Renal cortex interstitium (tissue), 11 donors: Measurements from ENCODE around the gene SPEM3. TPM values are rescaled to one million over a fixed set of nuclear protein-coding genes. Genes with fewer than 3 reads are reported as not detected.
"Not testable (repeated sequence)": the region's sequence is repeated elsewhere in the genome, so short reads cannot be mapped to it uniquely, and the experiment has no call there.

Experiments
- DNase-seq, 11 donors: peaks; one replicate each; pipeline ENCODE4 v3.0.0-alpha.2; 2013; ENCODE audit warnings: low read depth in 9 of 11, low spot score in 4 of 11; ENCODE audit errors: extremely low read depth in 1 of 11
- polyA plus RNA-seq, 3 donors: library from polyadenylated mRNA; unstranded; fragments of 120-200 nt; gene quantifications; one replicate each; pipeline ENCODE4 v1.2.1, GENCODE V29; 2013; ENCODE audit not compliant: insufficient read length in 3 of 3

The SPEM3 gene
- polyA plus RNA-seq, 3 donors = not detected

DNA sequence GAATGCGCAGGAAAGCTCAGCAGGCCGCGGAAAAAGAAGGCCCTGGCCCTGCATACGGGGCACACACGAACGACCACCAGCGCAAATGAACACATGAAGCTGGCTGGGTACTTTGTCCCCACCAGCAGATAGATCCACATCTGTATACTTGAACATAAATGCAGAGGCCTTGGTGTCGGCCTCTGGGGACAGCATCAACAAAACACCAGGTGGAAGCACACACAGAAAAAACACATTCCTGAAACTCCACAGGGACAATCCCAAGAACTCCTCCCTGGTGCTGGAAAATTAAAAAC is 51.4 kb downstream of the SPEM3 start:
- no peak for DNase-seq

DNA sequence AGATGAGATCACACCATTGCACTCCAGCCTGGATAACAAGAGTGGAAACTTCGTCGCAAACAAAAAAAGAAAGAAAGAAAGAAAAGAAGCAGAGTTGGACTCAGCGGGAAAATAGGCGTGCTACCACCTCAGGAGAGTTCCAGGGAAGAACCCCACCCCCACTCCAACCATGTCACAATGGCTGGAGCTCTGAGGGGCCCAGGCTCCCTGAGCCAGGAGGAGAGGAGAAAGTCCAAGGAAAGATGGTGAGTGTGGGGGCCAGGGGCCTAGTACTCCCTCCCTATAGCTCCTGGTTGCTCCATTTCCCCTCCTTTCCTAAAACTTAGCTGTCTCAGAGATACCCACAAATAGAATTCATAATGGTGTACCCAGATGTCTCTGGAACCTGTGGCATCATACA is 52.6 kb downstream of the SPEM3 start, which contains the start of gene SLC35G6:
TSS of gene SLC35G6 (plus strand) at position 172 of the 400 bp plus-strand sequence. CDS start at position 243, 71 bp downstream.
- DNase-seq = not testable (repeated sequence)

DNA sequence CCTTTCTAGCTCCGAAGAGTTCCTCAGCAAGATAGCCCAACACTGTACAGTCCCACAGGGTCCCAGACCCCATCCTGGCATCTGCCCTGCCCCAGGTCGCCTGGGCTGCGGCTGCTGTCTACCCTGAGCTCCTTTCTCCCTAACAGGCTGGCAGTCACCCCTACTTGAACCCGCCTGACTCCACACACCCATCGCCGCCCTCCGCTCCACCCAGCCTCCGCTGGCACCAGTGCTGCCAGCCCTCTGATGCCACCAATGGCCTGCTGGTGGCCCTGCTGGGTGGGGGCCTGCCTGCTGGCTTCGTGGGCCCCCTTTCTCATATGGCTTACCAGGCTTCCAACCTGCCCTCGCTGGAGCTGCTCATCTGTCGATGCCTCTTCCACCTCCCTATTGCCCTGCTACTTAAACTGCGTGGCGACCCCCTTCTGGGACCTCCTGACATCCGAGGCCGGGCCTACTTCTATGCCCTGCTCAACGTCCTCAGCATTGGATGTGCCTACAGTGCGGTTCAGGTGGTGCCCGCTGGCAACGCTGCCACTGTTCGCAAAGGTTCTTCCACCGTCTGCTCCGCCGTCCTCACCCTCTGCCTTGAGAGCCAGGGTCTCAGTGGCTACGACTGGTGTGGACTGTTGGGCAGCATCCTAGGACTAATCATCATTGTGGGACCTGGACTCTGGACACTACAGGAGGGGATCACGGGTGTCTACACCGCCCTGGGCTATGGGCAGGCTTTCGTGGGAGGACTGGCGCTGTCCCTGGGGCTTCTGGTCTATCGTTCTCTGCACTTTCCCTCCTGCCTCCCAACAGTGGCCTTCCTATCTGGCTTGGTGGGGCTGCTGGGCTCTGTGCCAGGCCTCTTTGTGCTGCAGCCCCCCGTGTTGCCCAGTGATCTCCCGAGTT is 53.4 kb downstream of the SPEM3 start:
- not testable (repeated sequence) for DNase-seq

Other genes with a start within 250 kb of the SPEM3 start
- gene ASGR1, start 249.5 kb upstream of the SPEM3 start, polyA plus RNA-seq = 10 to 100 TPM in 1 of 3 donors, 1 to 10 TPM in 2; 6.1 to 10.7 (median 7.2) TPM
- 10 to 100 TPM; 28.3 to 47.7 (median 37.6) TPM for gene DLG4, start 209.0 kb upstream of the SPEM3 start, polyA plus RNA-seq
- 100 to 1,000 TPM; 438 to 579 (median 497) TPM for gene ACADVL, start 208.9 kb upstream of the SPEM3 start, polyA plus RNA-seq
- 10 to 100 TPM; 49.8 to 66.7 (median 64.4) TPM for gene DVL2, start 194.3 kb upstream of the SPEM3 start, polyA plus RNA-seq
- 10 to 100 TPM; 51.3 to 65.8 (median 53.1) TPM for gene PHF23, start 189.4 kb upstream of the SPEM3 start, polyA plus RNA-seq
- 100 to 1,000 TPM; 435 to 476 (median 455) TPM for gene GABARAP, start 186.4 kb upstream of the SPEM3 start, polyA plus RNA-seq
- gene CTDNEP1, start 177.1 kb upstream of the SPEM3 start, polyA plus RNA-seq = 100 to 1,000 TPM; 151 to 152 (median 151) TPM
- 10 to 100 TPM; 51.6 to 63.0 (median 55.1) TPM for gene ELP5, start 176.6 kb upstream of the SPEM3 start, polyA plus RNA-seq
- gene CLDN7, start 166.4 kb upstream of the SPEM3 start, polyA plus RNA-seq = 10 to 100 TPM; 41.1 to 74.2 (median 41.8) TPM
- 1 to 10 TPM; 1.8 to 2.7 (median 2.5) TPM for gene SLC2A4, start 147.1 kb upstream of the SPEM3 start, polyA plus RNA-seq
- gene YBX2, start 134.2 kb upstream of the SPEM3 start, polyA plus RNA-seq = 1 to 10 TPM; 3.8 to 5.3 (median 5.2) TPM
- gene EIF5A, start 121.2 kb upstream of the SPEM3 start, polyA plus RNA-seq = 100 to 1,000 TPM; 313 to 353 (median 324) TPM
- 100 to 1,000 TPM in 1 of 3 donors, 10 to 100 TPM in 2; 95.6 to 101 (median 97.4) TPM for gene GPS2, start 113.5 kb upstream of the SPEM3 start, polyA plus RNA-seq
- 10 to 100 TPM; 30.6 to 38.2 (median 36.1) TPM for gene NEURL4, start 99.5 kb upstream of the SPEM3 start, polyA plus RNA-seq
- gene ACAP1, start 92.3 kb upstream of the SPEM3 start, polyA plus RNA-seq = 10 to 100 TPM in 1 of 3 donors, 1 to 10 TPM in 2; 7.0 to 12.5 (median 7.6) TPM
- 10 to 100 TPM; 10.7 to 13.9 (median 12.0) TPM for gene KCTD11, start 76.7 kb upstream of the SPEM3 start, polyA plus RNA-seq
- not detected for gene TMEM95, start 73.7 kb upstream of the SPEM3 start, polyA plus RNA-seq
- gene TNK1, start 47.8 kb upstream of the SPEM3 start, polyA plus RNA-seq = 1 to 10 TPM; 5.1 to 9.0 (median 6.0) TPM
- 10 to 100 TPM; 28.8 to 41.5 (median 41.4) TPM for gene PLSCR3, start 34.3 kb upstream of the SPEM3 start, polyA plus RNA-seq
- gene TMEM256, start 24.8 kb upstream of the SPEM3 start, polyA plus RNA-seq = 10 to 100 TPM; 81.9 to 99.2 (median 87.3) TPM
- 10 to 100 TPM; 21.4 to 36.4 (median 29.0) TPM for gene NLGN2, start 21.0 kb upstream of the SPEM3 start, polyA plus RNA-seq
- gene SPEM1, start 8.5 kb upstream of the SPEM3 start, polyA plus RNA-seq = under 1 TPM in 2 of 3 donors, not detected in 1; 0.10 to 0.22 TPM
- gene SPEM2, start 3.2 kb upstream of the SPEM3 start, polyA plus RNA-seq = not detected
- 1 to 10 TPM; 3.4 to 5.2 (median 4.6) TPM for gene TMEM102, start 6.6 kb downstream of the SPEM3 start, polyA plus RNA-seq
- gene FGF11, start 10.7 kb downstream of the SPEM3 start, polyA plus RNA-seq = 10 to 100 TPM in 1 of 3 donors, 1 to 10 TPM in 2; 5.6 to 12.6 (median 8.0) TPM
- gene CHRNB1, start 16.2 kb downstream of the SPEM3 start, polyA plus RNA-seq = 10 to 100 TPM in 2 of 3 donors, 1 to 10 TPM in 1; 9.3 to 10.7 (median 10.4) TPM
- gene ZBTB4, start 50.8 kb downstream of the SPEM3 start, polyA plus RNA-seq = 10 to 100 TPM; 34.9 to 54.9 (median 40.9) TPM
- gene SLC35G6, start 52.6 kb downstream of the SPEM3 start, polyA plus RNA-seq = under 1 TPM in 2 of 3 donors, not detected in 1; 0.26 TPM
- 100 to 1,000 TPM; 131 to 134 (median 134) TPM for gene POLR2A, start 55.5 kb downstream of the SPEM3 start, polyA plus RNA-seq
- gene TNFSF12, start 120.2 kb downstream of the SPEM3 start, polyA plus RNA-seq = 10 to 100 TPM; 19.0 to 26.6 (median 26.6) TPM
- 10 to 100 TPM; 10.4 to 17.2 (median 12.5) TPM for gene TNFSF13, start 129.9 kb downstream of the SPEM3 start, polyA plus RNA-seq
- gene SENP3, start 133.1 kb downstream of the SPEM3 start, polyA plus RNA-seq = 10 to 100 TPM; 61.6 to 86.9 (median 83.7) TPM
- gene CD68, start 150.8 kb downstream of the SPEM3 start, polyA plus RNA-seq = 10 to 100 TPM; 56.7 to 63.5 (median 62.6) TPM
- gene MPDU1, start 155.0 kb downstream of the SPEM3 start, polyA plus RNA-seq = 100 to 1,000 TPM; 103 to 119 (median 114) TPM
- 1 to 10 TPM; 2.9 to 4.4 (median 4.0) TPM for gene SOX15, start 161.2 kb downstream of the SPEM3 start, polyA plus RNA-seq
- 10 to 100 TPM; 49.6 to 51.8 (median 51.3) TPM for gene FXR2, start 186.0 kb downstream of the SPEM3 start, polyA plus RNA-seq
- gene SAT2, start 199.0 kb downstream of the SPEM3 start, polyA plus RNA-seq = 100 to 1,000 TPM; 141 to 156 (median 145) TPM
- gene SHBG, start 201.3 kb downstream of the SPEM3 start, polyA plus RNA-seq = 1 to 10 TPM; 3.4 to 4.7 (median 4.0) TPM
- 10 to 100 TPM; 20.7 to 22.9 (median 21.0) TPM for gene ATP1B2, start 222.1 kb downstream of the SPEM3 start, polyA plus RNA-seq